ENCODE data around the gene TLL2.

GRCh38 chr10:96378741-96379140 lies 135.0 kb downstream of the TLL2 start:
- TF ChIP-seq CTCF (IDR thresholded peaks at IDR 0.05; ENCODE audit: borderline replicate concordance, extremely low read depth, low read length, poor library complexity, severe bottlenecking) (no peak), EZH2 (IDR thresholded peaks at IDR 0.05; ENCODE audit: borderline replicate concordance, low read depth, low read length, severe bottlenecking) (no peak)
